Muscle of leg (tissue), 11 donors: ENCODE data around the gene DACT2. TPM values are rescaled to one million over a fixed set of nuclear protein-coding genes. Genes with fewer than 3 reads are reported as not detected.
"Not testable (repeated sequence)": the region's sequence is repeated elsewhere in the genome, so short reads cannot be mapped to it uniquely, and the experiment has no call there.

ENCODE experiments used
- DNase-seq: peaks from one replicate; pipeline ENCODE4 v3.0.0; 2013
- H3K27ac ChIP-seq: one replicate; pipeline ENCODE4 v1.5.1; 2013; ENCODE audit warnings: mild to moderate bottlenecking, low read length, control low read depth
- H3K27me3 ChIP-seq: one replicate; pipeline ENCODE4 v1.6.1; 2013; ENCODE audit warnings: low read length; ENCODE audit not compliant: control insufficient read depth, insufficient read depth
- H3K36me3 ChIP-seq: one replicate; pipeline ENCODE4 v1.6.1; 2013; ENCODE audit warnings: low read length; ENCODE audit not compliant: control insufficient read depth, insufficient read depth
- H3K4me1 ChIP-seq: one replicate; pipeline ENCODE4 v1.6.1; 2013; ENCODE audit warnings: low read length; ENCODE audit not compliant: control insufficient read depth, insufficient read depth
- H3K4me3 ChIP-seq: one replicate; pipeline ENCODE4 v1.5.1; 2013; ENCODE audit warnings: low read length, control low read depth
- H3K9me3 ChIP-seq: replicated peaks from 2 replicates; pipeline ENCODE4 v1.6.1; 2013; ENCODE audit warnings: low read depth, low read length; ENCODE audit not compliant: control insufficient read depth
- WGBS: methylation state at CpG from one replicate; pipeline ENCODE4 v1.1.5; 2013; ENCODE audit warnings: missing lambda C conversion rate; ENCODE audit not compliant: insufficient coverage; 5-methylcytosine and 5-hydroxymethylcytosine counted together
- polyA plus RNA-seq, 8 donors: library from polyadenylated mRNA; unstranded; fragments of 120-200 nt; gene quantifications; one replicate each; pipeline versions ENCODE4 v1.2.1 to v1.2.3, GENCODE V29; 2013; ENCODE audit warnings: inconsistent platforms in 1 of 8, low replicate concordance in 1 of 8; ENCODE audit not compliant: insufficient read length in 8 of 8, insufficient read depth in 1 of 8
- total RNA-seq: library from RNA; stranded (reverse); fragments of 120-200 nt; gene quantifications from one replicate; pipeline ENCODE4 v1.2.4, GENCODE V29; 2013

The DACT2 gene
- total and polyA plus RNA-seq, 9 donors, result 0.79 to 3.7 (median 1.9) TPM

DNA sequence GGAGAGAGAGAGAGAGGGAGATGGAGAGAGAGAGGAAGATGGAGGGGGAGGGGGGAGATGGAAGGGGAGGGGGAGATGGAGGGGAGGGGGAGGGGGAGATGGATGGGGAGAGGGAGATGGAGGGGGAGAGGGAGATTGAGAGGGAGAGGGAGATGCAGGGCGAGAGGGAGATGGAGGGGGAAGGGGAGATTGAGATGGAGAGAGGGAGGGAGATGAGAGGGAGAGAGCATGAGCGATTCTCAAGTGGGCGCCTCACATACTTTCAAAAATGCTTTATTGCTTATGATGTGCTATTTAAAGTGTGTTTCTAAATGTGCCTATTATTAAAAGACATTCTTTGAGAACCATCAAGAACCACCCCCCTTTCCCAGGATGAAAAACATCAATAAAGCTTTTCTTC, 43.7 kb upstream of the DACT2 start:
- no peak for DNase-seq
- WGBS, result no CpG with 5 or more reads among the region's 3 CpGs

GRCh38 chr6:168362276-168362990, 42.9 kb upstream of the DACT2 start:
- DNase-seq, result no peak

More for the DNA sequence above, 43.7 kb upstream of the DACT2 start:
- no peak overlapping the region for H3K27ac ChIP-seq
- no peaks in the 10 kb centered on the region for H3K27me3 ChIP-seq
- H3K36me3 ChIP-seq, result no peaks in the 10 kb centered on the region
- H3K4me3 ChIP-seq, result no peak overlapping the region
- peaks cover 9% of the 10 kb centered on the region for H3K4me1 ChIP-seq
- H3K9me3 ChIP-seq, result peaks cover 3% of the 10 kb centered on the region

DNA sequence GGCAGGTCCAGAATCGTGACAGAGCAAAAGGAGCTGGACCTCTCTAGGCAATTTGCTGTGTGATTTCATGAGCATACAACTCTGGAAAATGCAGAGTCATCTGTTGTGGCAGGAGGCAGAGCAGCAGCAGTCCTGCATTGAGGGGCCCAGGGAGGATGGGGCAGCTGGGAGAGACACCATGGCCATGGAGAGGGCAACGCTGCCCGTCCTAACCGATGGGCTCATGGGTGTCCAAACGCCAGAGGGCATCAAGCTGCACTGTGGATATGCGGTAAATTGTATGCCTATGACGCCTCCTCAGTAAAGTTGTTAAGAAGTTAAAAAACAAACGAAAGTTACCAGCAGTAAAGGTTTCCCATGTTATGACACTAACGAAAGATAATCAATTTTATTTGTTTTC, 42.2 kb upstream of the DACT2 start:
- Histone ChIP-seq H3K9me3 (peaks cover 3% of the 10 kb centered on the region), H3K27me3 (no peaks in the 10 kb centered on the region), H3K36me3 (no peaks in the 10 kb centered on the region), H3K4me3 (no peak overlapping the region), H3K27ac (no peak overlapping the region), H3K4me1 (no peaks in the 10 kb centered on the region)
- no peak for DNase-seq
- WGBS, result 94% methylated on average over 6 of the region's 9 CpGs

More at GRCh38 chr6:168362276-168362990, 42.9 kb upstream of the DACT2 start:
- Histone ChIP-seq H3K4me3 (no peak overlapping the region), H3K27ac (no peak overlapping the region), H3K36me3 (no peaks in the 10 kb centered on the region), H3K9me3 (peaks cover 3% of the 10 kb centered on the region), H3K4me1 (peaks cover 3% of the 10 kb centered on the region), H3K27me3 (no peaks in the 10 kb centered on the region)
- 91% methylated on average over 4 of the region's 10 CpGs for WGBS

DNA sequence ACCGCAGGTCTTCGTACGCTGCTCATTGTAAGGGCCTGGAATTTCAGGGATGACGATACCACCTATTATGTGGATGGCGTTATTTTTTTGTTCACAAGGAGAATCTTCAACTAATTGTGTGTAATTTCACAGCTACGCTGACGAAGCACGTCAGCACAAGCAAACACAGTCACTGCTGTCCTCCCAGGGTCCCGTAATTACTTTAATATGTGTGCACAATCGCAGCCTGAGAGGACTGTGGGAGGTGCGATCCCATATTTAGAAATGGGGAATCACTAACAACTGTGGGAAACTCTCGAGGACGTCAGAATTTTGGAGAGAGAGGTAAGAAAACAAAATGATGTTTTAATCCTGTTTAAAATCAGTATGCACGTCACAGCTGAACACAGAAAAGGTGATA, 40.2 kb upstream of the DACT2 start:
- no peaks in the 10 kb centered on the region for H3K36me3 ChIP-seq
- H3K27ac ChIP-seq, result no peak overlapping the region
- no peak for DNase-seq
- H3K27me3 ChIP-seq, result no peaks in the 10 kb centered on the region
- peaks cover 4% of the 10 kb centered on the region for H3K4me1 ChIP-seq
- no peak overlapping the region for H3K4me3 ChIP-seq
- 82% methylated on average over 11 of the region's 14 CpGs for WGBS
- H3K9me3 ChIP-seq, result peaks cover 3% of the 10 kb centered on the region

DNA sequence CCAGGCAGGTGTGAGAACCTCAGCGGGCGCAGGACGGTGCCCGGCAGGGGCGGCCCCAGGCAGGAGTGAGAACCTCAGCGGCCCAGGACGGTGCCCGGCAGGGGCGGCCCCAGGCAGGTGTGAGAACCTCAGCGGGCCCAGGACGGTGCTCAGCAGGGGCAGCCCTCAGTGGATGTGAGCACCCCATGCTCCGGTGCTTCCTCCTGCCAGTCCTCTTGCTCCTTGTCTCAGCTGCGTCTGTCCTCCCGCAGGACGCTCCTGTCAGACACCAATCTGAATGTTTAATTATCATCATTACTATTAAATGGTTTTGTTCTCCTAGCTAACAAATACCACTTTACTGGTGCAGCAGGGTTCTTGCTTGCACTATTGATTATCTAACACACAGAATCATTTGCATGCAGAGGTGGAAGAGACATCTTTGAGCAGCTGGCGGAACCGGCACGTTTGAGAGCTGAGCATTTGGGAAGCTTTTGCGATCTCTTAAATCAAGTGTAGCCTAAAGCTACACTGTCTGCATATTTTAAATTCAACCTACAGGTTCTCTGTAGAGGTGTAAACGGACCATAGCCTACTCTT, 39.4 kb upstream of the DACT2 start:
- Histone ChIP-seq H3K9me3 (peaks cover 3% of the 10 kb centered on the region), H3K4me3 (no peak overlapping the region), H3K27ac (no peak overlapping the region), H3K4me1 (peaks cover 4% of the 10 kb centered on the region), H3K36me3 (no peaks in the 10 kb centered on the region), H3K27me3 (no peaks in the 10 kb centered on the region)
- no peak for DNase-seq
- 89% methylated on average over 11 of the region's 20 CpGs for WGBS

DNA sequence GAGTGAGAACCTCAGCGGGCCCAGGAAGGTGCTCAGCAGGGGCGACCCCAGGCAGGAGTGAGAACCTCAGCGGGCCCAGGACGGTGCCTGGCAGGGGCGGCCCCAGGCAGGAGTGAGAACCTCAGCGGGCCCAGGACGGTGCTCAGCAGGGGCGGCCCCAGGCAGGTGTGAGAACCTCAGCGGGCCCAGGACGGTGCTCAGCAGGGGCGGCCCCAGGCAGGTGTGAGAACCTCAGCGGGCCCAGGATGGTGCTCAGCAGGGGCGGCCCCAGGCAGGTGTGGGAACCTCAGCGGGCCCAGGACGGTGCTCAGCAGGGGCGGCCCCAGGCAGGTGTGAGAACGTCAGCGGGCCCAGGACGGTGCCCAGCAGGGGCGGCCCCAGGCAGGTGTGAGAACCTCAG, 37.3 kb upstream of the DACT2 start:
- H3K27me3 ChIP-seq, H3K4me1 ChIP-seq, H3K9me3 ChIP-seq, DNase-seq, H3K36me3 ChIP-seq, H3K4me3 ChIP-seq, H3K27ac ChIP-seq: not testable (repeated sequence)
- WGBS, result 93% methylated on average over 3 of the region's 20 CpGs

- peaks cover 8% of the 10 kb centered on the region for H3K9me3 ChIP-seq
- no peaks in the 10 kb centered on the region for H3K27me3 ChIP-seq
- no peaks in the 10 kb centered on the region for H3K36me3 ChIP-seq
- peak; percentile 72 for DNase-seq
- H3K27ac ChIP-seq, result no peak overlapping the region
- WGBS, result 32% methylated on average over 27 of the region's 28 CpGs
- H3K4me1 ChIP-seq, result peaks cover 4% of the 10 kb centered on the region
- H3K4me3 ChIP-seq, result no peak overlapping the region
Observed at GRCh38 chr6:168355716-168356522, 36.3 kb upstream of the DACT2 start.

DNA sequence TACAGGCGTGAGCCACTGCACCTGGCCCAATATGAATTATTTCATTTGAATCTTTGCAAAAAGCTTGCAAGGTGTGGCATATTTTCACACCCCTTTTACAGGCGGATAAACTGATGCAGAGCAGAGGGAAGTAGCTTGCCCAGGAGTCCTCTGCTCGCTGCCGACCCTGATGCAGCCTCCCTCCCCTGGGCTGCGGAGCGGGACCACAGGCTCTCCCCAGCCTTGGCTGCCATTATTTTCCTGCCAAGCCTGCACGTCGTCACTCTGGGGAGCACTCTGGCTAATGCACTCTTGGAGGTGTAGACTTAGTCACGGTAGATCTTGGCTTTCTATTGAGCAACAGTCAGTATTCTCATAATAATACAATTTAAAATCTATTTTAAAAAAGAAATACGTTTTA, 34.8 kb upstream of the DACT2 start:
- Histone ChIP-seq H3K27ac (no peak overlapping the region), H3K36me3 (no peaks in the 10 kb centered on the region), H3K27me3 (no peaks in the 10 kb centered on the region), H3K4me3 (no peak overlapping the region), H3K9me3 (peaks cover 4% of the 10 kb centered on the region), H3K4me1 (peaks cover 4% of the 10 kb centered on the region)
- DNase-seq, result no peak
- WGBS, result 79% methylated on average over 3 of the region's 10 CpGs

DNA sequence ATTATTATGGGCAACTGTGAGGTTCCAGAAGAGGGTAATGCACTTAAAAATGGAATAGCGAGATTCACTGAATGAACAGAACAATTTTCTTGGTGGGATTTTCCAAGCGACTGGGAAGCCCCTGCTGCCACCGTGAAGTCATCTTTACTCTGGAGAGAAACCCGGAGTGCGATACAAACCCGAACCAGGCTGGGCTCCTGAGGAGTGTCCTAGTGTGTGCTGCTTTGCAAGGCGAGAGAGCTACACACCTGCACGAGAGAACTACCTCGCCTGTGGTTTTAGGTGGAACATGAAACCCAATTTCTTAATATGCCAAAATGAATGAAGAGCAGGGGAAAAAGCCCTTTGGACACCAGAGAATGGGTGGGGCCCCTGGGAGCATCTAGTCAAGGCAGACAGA, 33.5 kb upstream of the DACT2 start:
- H3K36me3 ChIP-seq, result no peaks in the 10 kb centered on the region
- 81% methylated on average over 9 of the region's 9 CpGs for WGBS
- H3K27me3 ChIP-seq, result no peaks in the 10 kb centered on the region
- no peak overlapping the region for H3K27ac ChIP-seq
- H3K9me3 ChIP-seq, result peaks cover 4% of the 10 kb centered on the region
- peaks cover 4% of the 10 kb centered on the region for H3K4me1 ChIP-seq
- no peak overlapping the region for H3K4me3 ChIP-seq
- DNase-seq, result no peak

DNA sequence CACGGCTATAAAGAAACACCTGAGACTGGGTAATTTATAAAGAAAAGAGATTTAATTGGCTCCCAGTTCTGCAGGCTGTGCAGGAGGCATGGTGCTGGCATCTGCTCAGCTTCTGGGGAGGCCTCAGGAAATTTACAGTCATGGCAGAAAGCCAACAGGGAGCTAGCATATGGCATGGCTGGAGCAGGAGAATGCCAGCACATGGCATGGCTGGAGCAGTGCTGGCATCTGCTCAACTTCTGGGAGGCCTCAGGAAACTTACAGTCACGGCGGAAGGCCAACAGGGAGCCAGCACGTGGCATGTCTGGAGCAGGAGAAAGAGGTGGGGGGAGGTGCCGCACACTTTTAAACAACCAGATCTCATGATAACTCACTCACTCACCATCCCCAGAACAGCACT, 32.5 kb upstream of the DACT2 start:
- H3K4me1 ChIP-seq, result peaks cover 4% of the 10 kb centered on the region
- no peak overlapping the region for H3K4me3 ChIP-seq
- no peaks in the 10 kb centered on the region for H3K27me3 ChIP-seq
- H3K27ac ChIP-seq, result no peak overlapping the region
- no peaks in the 10 kb centered on the region for H3K36me3 ChIP-seq
- H3K9me3 ChIP-seq, result peaks cover 4% of the 10 kb centered on the region
- DNase-seq, result no peak
- 71% methylated on average over 1 of the region's 5 CpGs for WGBS
